CD4-positive, alpha-beta T cell (primary cell): Measurements from ENCODE around the gene SMAP1. TPM values are rescaled to one million over a fixed set of nuclear protein-coding genes. Genes with fewer than 3 reads are reported as not detected.

Experiments
- ATAC-seq: fragments of 200-7000 bp; cut with Tn5 transposase; one replicate; pipeline ENCODE4 v1.10.0; 2022; ENCODE audit warnings: mild to moderate bottlenecking; ENCODE audit not compliant: poor library complexity
- CTCF ChIA-PET: fragments of 350-600 bp; sonication (Branson Sonifier 250); formaldehyde crosslinking; loops from one replicate; lab custom pipeline; 2021; ENCODE audit warnings: antibody characterized with exemption, inconsistent platforms; lab: Charles Lee
- POLR2A ChIA-PET: fragments of 350-600 bp; sonication (Branson Sonifier 250); formaldehyde crosslinking; loops from one replicate; lab custom pipeline; 2021; ENCODE audit warnings: antibody characterized with exemption, inconsistent platforms; lab: Charles Lee
- DNase-seq, 14 experiments: peaks; one replicate each; pipeline ENCODE4 v3.0.0-alpha.2; 2013 to 2020; ENCODE audit warnings: mixed read lengths in 2 of 14
- H3K27ac ChIP-seq, 2 donors: one replicate each; pipeline versions ENCODE4 v1.5.1 to v1.7.0; 2013; ENCODE audit warnings: low read length in 2 of 2, low read depth in 1 of 2, mild to moderate bottlenecking in 1 of 2
- H3K27me3 ChIP-seq, 2 experiments: 1 replicate in 1 of 2; 2 replicates in 1 of 2; pipeline versions ENCODE4 v1.6.1 to v1.7.0; 2013; ENCODE audit warnings: low read length in 2 of 2, control low read depth in 1 of 2, mild to moderate bottlenecking in 1 of 2, moderate library complexity in 1 of 2; ENCODE audit not compliant: insufficient read depth in 2 of 2, control insufficient read depth in 1 of 2
- H3K36me3 ChIP-seq: one replicate; pipeline ENCODE4 v1.6.1; 2013; ENCODE audit warnings: low read length, control low read depth; ENCODE audit not compliant: insufficient read depth
- H3K4me1 ChIP-seq: one replicate; pipeline ENCODE4 v1.6.1; 2013; ENCODE audit warnings: low read length, control low read depth; ENCODE audit not compliant: insufficient read depth
- H3K4me3 ChIP-seq: one replicate; pipeline ENCODE4 v1.5.1; 2013; ENCODE audit warnings: mild to moderate bottlenecking, low read length, moderate library complexity
- H3K9me3 ChIP-seq, 2 experiments: 1 replicate in 1 of 2; 2 replicates in 1 of 2; pipeline versions ENCODE4 v1.6.1 to v1.7.0; 2013; ENCODE audit warnings: low read length in 2 of 2, mild to moderate bottlenecking in 2 of 2, control low read depth in 1 of 2, moderate library complexity in 1 of 2; ENCODE audit not compliant: control insufficient read depth in 1 of 2, insufficient read depth in 1 of 2
- H3K27ac Mint-ChIP-seq: one replicate; pipeline ENCODE4 v1.8.0; 2020; ENCODE audit warnings: mixed read lengths
- H3K27me3 Mint-ChIP-seq: one replicate; pipeline ENCODE4 v1.8.0; 2021; ENCODE audit warnings: mixed read lengths
- H3K36me3 Mint-ChIP-seq: one replicate; pipeline ENCODE4 v1.8.0; 2021; ENCODE audit warnings: low read depth, mixed read lengths
- H3K4me1 Mint-ChIP-seq: one replicate; pipeline ENCODE4 v1.8.0; 2021; ENCODE audit warnings: low read depth, mixed read lengths
- H3K4me3 Mint-ChIP-seq: one replicate; pipeline ENCODE4 v1.8.0; 2020; ENCODE audit warnings: mild to moderate bottlenecking, mixed read lengths
- H3K9me3 Mint-ChIP-seq: one replicate; pipeline ENCODE4 v1.8.0; 2020; ENCODE audit warnings: mixed read lengths
- CTCF ChIP-seq: fragments of 200-600 bp; IDR thresholded peaks from one replicate; pipeline ENCODE4 v1.8.0; 2022; ENCODE audit warnings: antibody characterized with exemption, mild to moderate bottlenecking
- intact Hi-C, 2 experiments: fragments of 100-400 bp; cut with DNase I in 1 of 2; cut with micrococcal nuclease in 1 of 2; formaldehyde crosslinking; loops; one replicate each; pipeline versions ENCODE4 v1.15.1 to v1.9.0; 2023 to 2025; cut with DNase I, micrococcal nuclease
- total RNA-seq, 174 experiments: library from RNA in 2 of 174; stranded (reverse) in 2 of 174; gene quantifications; one replicate each; pipeline ENCODE4 v1.2.3 and lab custom pipeline; 2021 to 2026

The SMAP1 gene
- total RNA-seq, 2 experiments from 2014 or later, result 20.0 to 22.5 TPM

DNA sequence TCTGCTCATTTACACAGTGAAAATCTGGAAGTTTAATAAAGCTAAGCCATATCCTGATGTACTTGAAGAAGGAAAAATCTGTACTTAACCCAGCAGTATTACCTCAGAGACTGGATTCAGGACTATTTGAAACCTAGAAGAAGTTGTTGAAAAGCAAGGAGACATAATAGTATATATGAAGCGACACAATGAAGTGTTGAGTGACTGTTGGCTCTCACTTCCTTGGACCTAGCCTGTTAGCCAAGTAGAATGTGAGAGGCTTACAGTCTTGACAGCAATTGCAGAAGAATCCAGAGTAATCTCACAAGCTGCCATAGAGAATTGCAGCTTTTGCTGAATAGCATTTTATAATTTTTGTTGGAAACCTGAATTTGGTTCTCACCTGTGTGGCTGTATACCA is 26.7 kb downstream of the SMAP1 start:
- no peak overlapping the region for H3K4me3 ChIP-seq
- Mint-ChIP-seq H3K36me3 (peaks cover 24% of the 10 kb centered on the region), H3K4me1 (peaks cover 83% of the 10 kb centered on the region), H3K27me3 (no peaks in the 10 kb centered on the region), H3K27ac (no peak overlapping the region), H3K4me3 (peak overlapping the region; percentile 21), H3K9me3 (peaks cover 13% of the 10 kb centered on the region)
- peaks cover 0 to 5% of the 10 kb centered on the region in 2 experiments for H3K9me3 ChIP-seq
- H3K4me1 ChIP-seq, result peaks cover 4% of the 10 kb centered on the region
- no peaks in the 10 kb centered on the region for H3K27me3 ChIP-seq
- DNase-seq, result no peak
- ChIA-PET POLR2A (no interaction called here), CTCF (no interaction called here)
- TF ChIP-seq CTCF, result no peak
- no peaks in the 10 kb centered on the region for H3K36me3 ChIP-seq
- no peak overlapping the region for H3K27ac ChIP-seq
- intact Hi-C loops, result no loop called here
- no peak for ATAC-seq

DNA sequence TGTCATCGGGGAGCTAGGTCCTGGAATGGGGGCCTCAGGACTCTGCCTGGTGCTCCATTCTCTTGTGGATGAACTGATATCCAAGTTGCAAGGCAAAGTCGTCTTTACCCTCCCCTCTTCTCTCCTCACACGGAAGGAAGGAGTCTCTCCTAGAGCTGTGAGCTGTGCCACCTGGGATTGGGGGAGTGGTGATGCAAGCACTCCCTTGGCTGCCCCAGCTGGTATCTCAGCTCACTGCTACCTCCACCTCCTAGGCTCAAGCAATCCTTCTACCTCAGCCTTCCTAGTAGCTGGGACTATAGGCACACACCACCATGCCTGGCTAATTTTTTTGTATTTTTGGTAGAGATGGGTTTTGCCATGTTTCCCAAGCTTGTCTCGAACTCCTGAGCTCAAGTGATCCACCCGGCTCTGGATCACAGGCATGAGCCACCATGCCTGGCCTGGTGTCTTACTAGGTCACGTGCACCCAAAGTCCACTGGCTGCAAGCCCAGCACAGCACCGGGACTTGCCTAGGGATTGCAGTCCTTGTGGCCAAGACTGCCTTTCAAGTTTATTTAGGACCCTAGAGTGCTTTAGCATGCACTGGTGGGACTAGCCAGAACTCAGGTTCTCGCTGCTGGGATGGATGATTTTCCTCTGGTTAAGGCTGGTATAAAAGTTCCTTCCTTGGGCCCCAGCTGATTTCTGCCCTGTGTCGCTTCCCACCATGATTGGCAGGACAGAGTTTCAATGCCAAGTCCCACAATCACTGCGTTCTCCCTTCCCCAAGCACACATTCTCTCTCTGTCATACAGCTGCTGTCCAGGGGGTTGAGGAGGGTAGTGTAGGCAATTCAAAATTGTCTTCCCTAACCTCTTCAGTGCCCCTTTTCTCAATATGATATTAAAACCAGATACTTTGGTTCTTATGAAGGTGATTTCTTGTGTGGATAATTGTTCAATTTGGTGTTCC is 33.5 kb downstream of the SMAP1 start:
- no peaks in the 10 kb centered on the region for H3K27me3 ChIP-seq
- TF ChIP-seq CTCF, result no peak
- ChIA-PET CTCF (no interaction called here), POLR2A (interaction anchor here (1.0 kb wide), 1 partner anchor 32 kb away, joined by 3 read pairs; no protein-coding TSS in a partner anchor)
- no peaks in the 10 kb centered on the region for H3K9me3 ChIP-seq
- H3K4me3 Mint-ChIP-seq, result no peak overlapping the region
- DNase-seq (no peak), ATAC-seq (no peak)
- peaks cover 5% of the 10 kb centered on the region for H3K36me3 ChIP-seq
- peak overlapping the region; percentile 50 for H3K27ac Mint-ChIP-seq
- H3K4me1 ChIP-seq, result peaks cover 15% of the 10 kb centered on the region
- H3K27ac ChIP-seq, result no peak overlapping the region
- H3K36me3 Mint-ChIP-seq, result peaks cover 32% of the 10 kb centered on the region
- H3K4me3 ChIP-seq, result no peak overlapping the region
- intact Hi-C loops, result loop anchor here in 1 of 2 experiments (5.0 kb wide), 1 partner anchor 256 kb away; the partner anchor contains the start of gene B3GAT2
- H3K4me1 Mint-ChIP-seq, result peaks cover 87% of the 10 kb centered on the region
- H3K9me3 Mint-ChIP-seq, result no peaks in the 10 kb centered on the region
- no peaks in the 10 kb centered on the region for H3K27me3 Mint-ChIP-seq

GRCh38 chr6:70705772-70706171 is 38.1 kb downstream of the SMAP1 start:
- intact Hi-C loops, result loop anchor here (1.0 to 5.0 kb wide), 5 partner anchors 179 to 647 kb away; partner anchors contain the start of gene B3GAT2 (in 1 of the 2)
- Histone ChIP-seq H3K9me3 (no peaks in the 10 kb centered on the region), H3K4me1 (peaks cover 5% of the 10 kb centered on the region), H3K4me3 (no peak overlapping the region), H3K36me3 (no peaks in the 10 kb centered on the region), H3K27me3 (no peaks in the 10 kb centered on the region), H3K27ac (no peak overlapping the region)
- DNase-seq (no peak), ATAC-seq (no peak)
- peak overlapping the region; percentile 8 for H3K27ac Mint-ChIP-seq
- peaks cover 73% of the 10 kb centered on the region for H3K4me1 Mint-ChIP-seq
- peaks cover 16% of the 10 kb centered on the region for H3K36me3 Mint-ChIP-seq
- no peaks in the 10 kb centered on the region for H3K27me3 Mint-ChIP-seq
- no peak overlapping the region for H3K4me3 Mint-ChIP-seq
- no peaks in the 10 kb centered on the region for H3K9me3 Mint-ChIP-seq
- no peak for TF ChIP-seq CTCF
- ChIA-PET POLR2A (no interaction called here), CTCF (interaction anchor here (3.6 kb wide), 1 partner anchor 179 kb away, joined by 18 read pairs; no protein-coding TSS in a partner anchor)
